IMR-90 (cell line): ENCODE results near the gene CD46. TPM values are rescaled to one million over a fixed set of nuclear protein-coding genes. Genes with fewer than 3 reads are reported as not detected.
A peak's percentile ranks its signal among the peaks of the same experiment; 100 is the strongest.

Source experiments
- ATAC-seq: fragments of 200-7000 bp; cut with Tn5 transposase; 2 replicates; pipeline ENCODE4 v1.9.1; 2020; ENCODE audit warnings: low read depth, mild to moderate bottlenecking, moderate library complexity
- BruUV-seq: library from RNA; stranded (reverse); fragments of 400-500 nt; replicated peaks from 2 replicates; lab custom pipeline; 2021; lab: Mats Ljungman, UMichigan
- CTCF ChIA-PET: fragments of 300-600 bp; formaldehyde crosslinking; extraction: SDS; loops from one replicate; lab custom pipeline; 2021; ENCODE audit warnings: antibody characterized with exemption; lab: Yijun Ruan, JAX
- POLR2A ChIA-PET: fragments of 300-600 bp; sonication (Branson Sonifier 250); formaldehyde crosslinking; loops from one replicate; lab custom pipeline; 2022; ENCODE audit warnings: antibody characterized with exemption; ENCODE audit not compliant: unreplicated experiment; lab: Charles Lee
- DNase-seq: peaks from one replicate; pipeline ENCODE4 v3.0.0; 2013
- H2AFZ ChIP-seq: replicated peaks from 2 replicates; pipeline ENCODE3; 2013; ENCODE audit warnings: low read length, mild to moderate bottlenecking; ENCODE audit not compliant: poor library complexity
- H2AK5ac ChIP-seq: 2 replicates; pipeline ENCODE4 v1.6.1; 2013; ENCODE audit warnings: low read depth, low read length, inconsistent platforms
- H2AK9ac ChIP-seq: replicated peaks from 2 replicates; pipeline ENCODE3; 2013; ENCODE audit warnings: mild to moderate bottlenecking, low read depth, low read length, moderate library complexity; ENCODE audit not compliant: poor library complexity
- H2BK120ac ChIP-seq: 2 replicates; pipeline ENCODE4 v1.6.1; 2013; ENCODE audit warnings: low read depth, low read length, inconsistent platforms
- H2BK15ac ChIP-seq: 3 replicates; pipeline ENCODE4 v1.6.1; 2013; ENCODE audit warnings: low read depth, low read length, inconsistent platforms
- H2BK20ac ChIP-seq: 2 replicates; pipeline ENCODE4 v1.6.1; 2013; ENCODE audit warnings: low read depth, mild to moderate bottlenecking, inconsistent platforms, low read length, moderate library complexity
- H2BK5ac ChIP-seq: 2 replicates; pipeline ENCODE4 v1.6.1; 2013; ENCODE audit warnings: mild to moderate bottlenecking, low read depth, low read length, inconsistent platforms; ENCODE audit not compliant: poor library complexity, severe bottlenecking
- H3K14ac ChIP-seq: replicated peaks from 2 replicates; pipeline ENCODE4 v1.6.1; 2013; ENCODE audit warnings: low read depth, low read length, inconsistent platforms
- H3K18ac ChIP-seq: 2 replicates; pipeline ENCODE4 v1.6.1; 2013; ENCODE audit warnings: low read depth, low read length, control low read depth
- H3K23ac ChIP-seq: 2 replicates; pipeline ENCODE4 v1.6.1; 2013; ENCODE audit warnings: low read depth, low read length, inconsistent platforms
- H3K27ac ChIP-seq: 2 replicates; pipeline ENCODE4 v1.5.1; 2013; ENCODE audit warnings: mild to moderate bottlenecking, control low read depth, low read length; ENCODE audit not compliant: insufficient read depth
- H3K27me3 ChIP-seq: 2 replicates; pipeline ENCODE4 v1.6.1; 2013; ENCODE audit warnings: low read length; ENCODE audit not compliant: control insufficient read depth, insufficient read depth
- H3K36me3 ChIP-seq: 2 replicates; pipeline ENCODE4 v1.6.1; 2013; ENCODE audit warnings: low read length, mixed read lengths; ENCODE audit not compliant: control insufficient read depth, insufficient read depth
- H3K4ac ChIP-seq: 2 replicates; pipeline ENCODE4 v1.6.1; 2013; ENCODE audit warnings: low read depth, low read length, inconsistent platforms
- H3K4me1 ChIP-seq: 2 replicates; pipeline ENCODE4 v1.6.1; 2013; ENCODE audit warnings: low read length, mixed read lengths; ENCODE audit not compliant: control insufficient read depth, insufficient read depth
- H3K4me2 ChIP-seq: 2 replicates; pipeline ENCODE4 v1.6.1; 2013; ENCODE audit warnings: low read depth, mild to moderate bottlenecking, control low read depth, low read length, moderate library complexity
- H3K4me3 ChIP-seq: 2 replicates; pipeline ENCODE4 v1.5.1; 2013; ENCODE audit warnings: low read depth, mild to moderate bottlenecking, control low read depth, low read length, moderate library complexity; ENCODE audit not compliant: insufficient read depth
- H3K56ac ChIP-seq: 2 replicates; pipeline ENCODE4 v1.6.1; 2013; ENCODE audit warnings: low read length, inconsistent platforms; ENCODE audit not compliant: insufficient read depth; ENCODE audit errors: extremely low read depth
- H3K79me1 ChIP-seq, 2 experiments: 2 replicates each; pipeline ENCODE4 v1.6.1; 2013; ENCODE audit warnings: low read length in 2 of 2, inconsistent platforms in 1 of 2, low read depth in 1 of 2
- H3K9ac ChIP-seq: 2 replicates; pipeline ENCODE4 v1.6.1; 2013; ENCODE audit warnings: low read depth, low read length, control low read depth
- H3K9me1 ChIP-seq: 2 replicates; pipeline ENCODE4 v1.6.1; 2013; ENCODE audit warnings: low read length, inconsistent platforms; ENCODE audit not compliant: insufficient read depth
- H3K9me3 ChIP-seq: 2 replicates; pipeline ENCODE4 v1.6.1; 2013; ENCODE audit warnings: low read length; ENCODE audit not compliant: control insufficient read depth, insufficient read depth
- H4K20me1 ChIP-seq: 2 replicates; pipeline ENCODE4 v1.6.1; 2013; ENCODE audit warnings: low read length, inconsistent platforms; ENCODE audit not compliant: insufficient read depth
- H4K5ac ChIP-seq: 2 replicates; pipeline ENCODE4 v1.6.1; 2013; ENCODE audit warnings: mild to moderate bottlenecking, low read depth, low read length, control low read depth
- H4K8ac ChIP-seq, 2 experiments: 2 replicates each; pipeline ENCODE4 v1.6.1; 2013; ENCODE audit warnings: low read depth in 2 of 2, low read length in 2 of 2, control low read depth in 1 of 2, inconsistent platforms in 1 of 2
- H4K91ac ChIP-seq: 2 replicates; pipeline ENCODE4 v1.6.1; 2013; ENCODE audit warnings: low read depth, low read length, inconsistent platforms; ENCODE audit not compliant: insufficient read depth
- ELK1 ChIP-seq: fragments of 150-350 bp; IDR thresholded peaks from 2 replicates; pipeline ENCODE4 v1.6.1; 2016; ENCODE audit warnings: low read depth, mild to moderate bottlenecking, low read length, moderate library complexity, borderline replicate concordance
- RAD21 ChIP-seq: IDR thresholded peaks from 2 replicates; pipeline ENCODE4 v1.6.1; 2012; ENCODE audit warnings: low read length, improper control_type of control experiment
- USF2 ChIP-seq: fragments of 150-350 bp; IDR thresholded peaks from 2 replicates; pipeline ENCODE4 v1.6.1; 2017; ENCODE audit warnings: mild to moderate bottlenecking, antibody characterized with exemption, low read length, low read depth
- WGBS, 2 experiments: methylation state at CpG; one replicate each; pipeline versions ENCODE4 v1.1.5 to v1.1.7; 2013; ENCODE audit warnings: missing lambda C conversion rate in 2 of 2; ENCODE audit not compliant: insufficient read length in 1 of 2; ENCODE audit errors: extremely low coverage in 2 of 2; 5-methylcytosine and 5-hydroxymethylcytosine counted together
- dilution Hi-C: fragments of 300-500 bp; cut with HindIII; formaldehyde crosslinking; loops from one replicate; pipeline ENCODE4 v1.14.3; 2018; ENCODE audit warnings: low sequenced_read_pairs; ENCODE audit not compliant: unreplicated experiment
- in situ Hi-C: fragments of 300-500 bp; cut with MboI; formaldehyde crosslinking; loops from 3 replicates; pipeline ENCODE4 v1.14.3; 2019; ENCODE audit warnings: low sequenced_read_pairs, inconsistent platforms, mixed read lengths
- intact Hi-C: fragments of 100-400 bp; cut with micrococcal nuclease; formaldehyde crosslinking; loops from 2 replicates; pipeline ENCODE4 v1.10.0; 2022
- polyA plus RNA-seq, 3 experiments: library from polyadenylated mRNA; depleted of rRNA; stranded (reverse); fragments of >200 nt; gene quantifications; 2 replicates each; pipeline ENCODE4 v1.2.3, GENCODE V29; 2012; ENCODE audit warnings: low replicate concordance in 1 of 3
- total RNA-seq: library from RNA; depleted of rRNA; stranded (reverse); fragments of >200 nt; gene quantifications from 2 replicates; pipeline ENCODE4 v1.2.3, GENCODE V29; 2012

CD46 gene
- total and polyA plus RNA-seq, 2 of the 4 experiments (the other 2 are of a cell fraction) = 37.1 to 82.0 TPM

GRCh38 chr1:207817166-207817565, 65.3 kb downstream of the CD46 start:
- no peak overlapping the region for H3K4ac ChIP-seq
- H2BK120ac ChIP-seq = no peak overlapping the region

More at GRCh38 chr1:207817166-207817565, 65.3 kb downstream of the CD46 start:
- no peak overlapping the region for H2BK20ac ChIP-seq
- H3K14ac ChIP-seq = no peak overlapping the region
- H2AK9ac ChIP-seq = no peak overlapping the region
- no peak overlapping the region for H2BK5ac ChIP-seq
- intact Hi-C loops = no loop called here
- 0 out of 2 replicates have a peak overlapping the region, but pooled peaks have one; percentile 9 for H2AK5ac ChIP-seq
- H3K27me3 ChIP-seq = no peaks in the 10 kb centered on the region
- dilution Hi-C loops = no loop called here
- in situ Hi-C loops = no loop called here
- H4K20me1 ChIP-seq = no peaks in the 10 kb centered on the region
- H3K4me2 ChIP-seq = no peak overlapping the region
- H3K4me3 ChIP-seq = no peak overlapping the region
- H3K9me1 ChIP-seq = peaks cover 8% of the 10 kb centered on the region; the same call in 1 of the 2 replicates
- no peak overlapping the region for H4K5ac ChIP-seq
- peak overlapping the region; percentile 3 for H2AFZ ChIP-seq
- peaks cover 0 to 8% of the 10 kb centered on the region in 2 experiments; a peak in 1 of 4 replicates for H3K79me1 ChIP-seq
- CTCF ChIA-PET = no interaction called here
- DNase-seq (no peak), ATAC-seq (no peak)
- H3K9ac ChIP-seq = no peak overlapping the region
- no peak overlapping the region for H3K56ac ChIP-seq
- POLR2A ChIA-PET = no interaction called here
- no peak overlapping the region for H4K91ac ChIP-seq
- H3K18ac ChIP-seq = no peak overlapping the region
- H3K36me3 ChIP-seq = peaks cover 8% of the 10 kb centered on the region; the same call in 1 of the 2 replicates
- H3K4me1 ChIP-seq = peaks cover 10% of the 10 kb centered on the region
- H4K8ac ChIP-seq = no peak overlapping the region
- no peak overlapping the region for H2BK15ac ChIP-seq
- no TSS peak for BruUV-seq
- no peak overlapping the region for H3K23ac ChIP-seq
- H3K27ac ChIP-seq = no peak overlapping the region
- TF ChIP-seq ELK1 = no peak
- TF ChIP-seq USF2 = no peak
- no peak for TF ChIP-seq RAD21
- no peaks in the 10 kb centered on the region for H3K9me3 ChIP-seq
- no CpG with 5 or more reads among the region's 7 CpGs for WGBS, 2 experiments
